Measurements from ENCODE around the gene RNF43.

Gene RNF43

DNA sequence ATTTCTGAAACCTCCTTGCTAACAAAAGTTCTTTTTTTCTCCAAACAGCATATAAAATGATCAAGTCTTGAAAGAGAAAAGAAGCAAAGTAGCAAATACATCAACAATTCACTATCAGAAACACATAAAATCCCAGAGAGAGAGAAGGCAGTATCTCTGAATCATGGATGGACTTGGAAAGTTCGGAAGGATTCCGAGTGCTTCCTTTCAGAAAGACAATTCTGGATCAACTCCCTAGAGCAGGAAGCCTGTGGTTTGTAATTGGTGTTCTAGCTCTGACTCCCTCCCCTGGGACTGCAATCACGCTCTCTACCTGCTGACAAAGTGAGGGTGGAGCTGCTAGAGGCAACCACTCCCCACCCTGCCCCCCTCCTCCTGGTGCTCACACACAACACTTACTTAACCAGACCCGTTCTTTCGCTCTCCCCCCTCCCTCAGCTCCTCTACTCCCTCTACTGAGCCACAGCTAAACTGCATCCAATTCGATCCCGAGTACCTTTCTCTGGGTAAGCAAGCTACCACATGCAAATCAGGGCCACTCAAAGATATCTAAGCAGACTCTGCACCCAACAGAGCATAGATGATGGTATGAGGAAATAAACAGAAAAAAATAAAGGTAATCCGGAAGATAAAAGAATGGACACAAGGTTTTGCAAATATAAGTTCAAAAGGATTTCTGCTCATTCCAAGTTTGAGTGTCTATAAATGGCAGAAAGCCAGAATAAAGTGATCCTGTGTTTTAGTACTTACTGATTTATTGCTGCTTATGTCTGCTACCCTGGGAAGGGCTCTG, at the start of gene RNF43:
Gene RNF43 (minus strand): TSS at position 235 of the 793 bp plus-strand sequence. CDS start 1,957 bp downstream, outside the sequence.
- DNase-seq: peak; percentile 98

DNA sequence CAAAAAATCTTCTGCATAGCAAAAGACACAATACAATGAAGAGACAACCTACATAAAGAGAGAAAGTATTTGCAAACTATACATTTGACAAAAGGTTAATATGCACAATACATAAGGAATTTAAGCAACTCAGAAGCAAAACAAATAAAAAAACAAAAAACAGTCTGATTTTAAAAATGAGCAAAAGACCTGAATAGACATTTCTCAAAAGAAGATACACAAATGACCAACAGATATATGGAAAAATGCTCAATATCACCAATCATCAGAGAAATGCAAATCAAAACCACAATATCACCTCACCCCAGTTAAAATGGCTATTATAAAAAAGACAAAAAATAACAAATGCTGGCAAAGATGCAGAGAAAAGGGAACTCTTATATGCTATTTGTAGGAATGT, 38.2 kb upstream of the RNF43 start:
- DNase-seq: no peak

GRCh38 chr17:58452738-58453137, 35.4 kb upstream of the RNF43 start:
- DNase-seq: no peak

GRCh38 chr17:58447039-58447975, 30.0 kb upstream of the RNF43 start:
- peak; percentile 68 for DNase-seq

GRCh38 chr17:58446086-58446485, 28.8 kb upstream of the RNF43 start:
- no peak for DNase-seq

- no peak for DNase-seq
These were observed 19.5 kb upstream of the RNF43 start for GRCh38 chr17:58436805-58437239.

DNA sequence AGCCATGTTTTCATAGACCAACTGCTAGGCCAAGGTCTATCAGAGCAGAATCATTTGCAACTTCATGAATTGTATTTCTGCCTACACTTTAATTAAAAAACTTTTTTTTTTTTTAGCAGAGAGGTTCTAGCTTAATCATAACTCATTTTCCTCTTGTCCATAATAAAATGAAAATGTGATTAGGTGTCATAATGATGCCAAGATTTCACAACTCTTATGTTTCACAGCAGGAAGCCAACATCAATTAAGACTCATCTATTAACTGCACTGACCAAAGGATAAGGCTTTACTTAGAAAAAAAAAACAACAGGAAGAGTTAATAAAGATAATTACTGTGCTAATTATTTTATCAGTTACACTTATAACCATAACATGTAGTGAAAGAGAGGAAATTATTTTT, 18.9 kb upstream of the RNF43 start:
- no peak for DNase-seq

DNA sequence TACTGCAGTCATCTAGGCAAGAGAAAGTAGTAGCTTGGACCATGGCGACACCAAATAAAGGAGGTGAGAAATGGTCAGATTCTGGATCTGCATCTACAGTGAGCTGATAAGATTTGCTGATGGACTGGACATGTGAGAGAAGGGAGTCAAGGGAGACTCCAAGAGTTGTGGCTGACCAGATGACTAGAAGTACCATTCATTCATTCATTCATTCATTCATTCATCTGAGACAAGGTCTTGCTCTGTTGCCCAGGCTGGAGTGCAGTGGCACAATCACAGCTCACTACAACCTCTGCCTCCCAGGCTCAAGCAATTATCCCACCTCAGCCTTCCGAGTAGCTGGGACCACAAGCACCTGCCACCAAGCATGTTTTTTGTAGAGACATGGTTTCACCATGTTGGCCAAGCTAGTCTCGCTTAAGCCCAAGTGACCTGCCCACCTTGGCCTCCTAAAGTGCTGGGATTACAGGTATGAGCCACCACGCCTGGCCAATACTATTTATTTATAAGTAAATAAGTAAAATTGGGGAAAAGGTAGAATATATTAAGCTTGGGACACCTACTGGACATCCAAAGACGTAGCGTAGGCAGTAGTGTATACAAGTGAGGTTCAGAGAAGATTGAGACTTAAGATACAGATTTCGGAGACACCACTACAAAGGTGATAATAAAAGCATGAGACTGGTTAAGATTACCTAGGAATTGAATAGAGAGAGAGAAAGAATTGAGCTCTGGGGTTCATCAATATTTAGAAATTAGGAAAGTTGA, 15.7 kb upstream of the RNF43 start:
- DNase-seq: no peak

DNA sequence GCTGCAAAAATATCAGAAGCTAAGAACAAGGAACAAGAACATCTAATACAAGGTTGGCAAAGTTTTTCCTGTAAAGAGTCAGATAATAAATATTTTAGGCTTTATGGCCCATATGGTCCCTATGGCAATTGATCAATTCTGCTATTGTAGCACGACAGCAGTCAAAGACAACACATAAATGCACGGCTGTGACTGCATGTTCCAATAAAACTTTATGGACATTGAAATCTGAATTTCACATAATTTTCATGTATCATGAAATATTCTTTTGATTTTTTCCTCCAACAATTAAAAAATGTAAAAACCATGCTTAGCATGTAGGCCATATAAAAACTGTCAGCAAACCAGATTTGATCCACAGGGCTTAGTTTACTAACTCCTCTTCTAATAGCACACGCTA, 10.5 kb upstream of the RNF43 start:
- no peak for DNase-seq

DNA sequence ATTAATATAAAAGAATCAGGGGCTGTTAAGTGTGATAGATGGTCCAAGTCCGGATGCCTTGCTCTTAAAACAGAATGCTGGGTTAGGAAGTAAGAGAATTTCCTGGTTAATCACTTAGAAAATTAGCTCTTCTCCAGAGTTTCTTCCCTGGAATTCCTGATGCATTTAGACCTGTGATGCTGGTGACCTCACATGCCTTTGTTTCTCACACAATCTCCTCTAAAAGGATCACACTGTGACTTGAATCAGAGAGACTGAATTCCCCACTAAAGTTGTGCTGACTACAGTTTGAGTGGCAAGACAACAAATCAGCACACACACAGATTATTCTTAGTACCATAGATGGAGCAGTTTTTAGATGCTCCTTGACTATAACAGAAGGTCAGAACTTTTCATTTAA, 4.4 kb upstream of the RNF43 start:
- no peak for DNase-seq

DNA sequence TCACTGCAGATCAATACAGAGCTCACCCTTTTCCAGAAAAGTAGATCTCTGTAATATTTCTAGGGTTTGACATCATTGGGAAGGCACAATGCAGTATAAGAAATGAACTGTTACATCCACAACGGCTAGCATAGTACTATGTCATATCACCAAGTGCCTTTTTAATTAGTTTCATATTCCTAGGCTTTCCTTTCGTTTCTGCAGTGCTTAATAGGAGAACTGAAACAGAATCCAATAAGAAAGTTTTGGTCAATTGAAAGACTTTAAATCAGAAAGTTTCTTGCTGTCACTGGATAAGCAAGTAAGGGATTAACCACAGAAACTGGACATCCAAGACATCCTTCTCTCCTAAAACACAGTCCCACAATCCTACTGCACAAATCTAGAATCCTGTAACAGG, 3.5 kb upstream of the RNF43 start:
- no peak for DNase-seq

DNA sequence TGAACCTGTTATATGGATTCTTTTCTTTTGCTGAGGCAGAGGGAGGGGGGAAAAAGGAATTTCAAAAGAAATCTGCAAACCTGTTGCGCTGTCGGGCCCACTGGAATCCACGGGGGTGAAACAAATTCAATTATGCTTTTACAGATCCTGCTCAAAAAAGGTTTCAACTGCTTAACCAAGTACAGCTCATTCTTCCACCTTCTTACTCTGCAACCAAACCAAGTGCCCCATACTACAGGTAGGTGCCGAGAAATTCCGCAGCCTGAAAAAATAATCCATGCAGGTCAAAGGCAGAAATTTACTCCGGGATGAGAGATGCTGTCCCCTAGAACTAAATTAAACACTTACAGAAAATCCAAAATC, 416 bp downstream of the RNF43 start:
- DNase-seq: no peak

DNA sequence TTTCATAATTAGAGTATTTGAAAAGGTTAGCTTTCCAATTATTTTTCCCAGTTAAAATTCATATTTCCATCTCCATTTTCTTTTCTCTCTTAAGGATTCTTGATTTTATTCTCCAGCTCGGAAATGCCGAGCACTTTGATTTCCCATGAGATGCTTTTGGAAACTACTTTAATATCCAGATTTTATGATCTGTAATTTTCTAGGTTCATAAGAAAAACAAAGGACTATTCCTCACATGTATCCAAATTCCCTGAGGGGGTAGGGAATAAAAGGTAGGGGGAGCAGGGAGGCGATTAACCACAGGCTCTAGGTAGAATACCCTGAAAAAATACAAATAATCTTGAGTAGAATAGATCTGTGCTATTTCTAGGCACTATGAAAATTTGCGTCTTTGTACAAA, 938 bp downstream of the RNF43 start:
- no peak for DNase-seq

GRCh38 chr17:58415371-58416055, 1.8 kb downstream of the RNF43 start:
- no peak for DNase-seq

DNA sequence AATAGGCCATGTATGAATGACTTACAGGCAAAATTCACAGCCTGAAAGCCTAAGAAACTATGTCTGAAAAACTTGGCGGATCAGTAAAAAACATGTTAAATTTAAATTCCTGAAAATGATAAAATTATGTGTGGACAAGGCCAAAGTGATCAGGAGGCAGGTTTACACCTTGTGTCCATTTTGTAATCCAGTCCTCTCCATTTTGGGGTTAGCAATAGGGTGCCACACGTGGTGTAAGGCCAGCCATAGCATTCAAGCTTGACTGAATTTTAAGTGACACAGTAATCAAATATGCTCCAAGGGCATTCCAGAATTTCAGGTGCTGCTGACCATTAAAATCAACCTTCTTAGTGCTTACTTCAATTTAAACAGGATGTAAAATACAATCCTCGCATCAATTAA, 2.7 kb downstream of the RNF43 start:
- DNase-seq: no peak

DNA sequence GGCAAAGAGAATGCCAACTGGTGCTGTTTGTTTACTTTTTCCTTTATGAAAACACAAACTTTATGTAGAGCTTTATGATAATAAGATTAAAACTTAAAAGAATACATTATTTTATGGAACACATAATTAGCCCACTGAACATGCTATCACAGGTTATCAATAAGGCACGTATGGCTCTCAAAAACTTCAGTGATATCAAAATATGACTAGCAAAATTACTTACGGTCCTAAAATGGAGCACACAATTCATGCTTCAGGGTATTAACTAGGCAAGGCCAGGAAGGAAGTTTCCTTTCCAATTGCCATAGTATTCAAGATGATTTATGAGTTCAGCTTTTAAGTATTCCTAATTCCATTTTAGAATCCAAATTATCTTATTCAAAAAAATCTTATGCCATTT, 3.6 kb downstream of the RNF43 start:
- DNase-seq: no peak

- no peak for DNase-seq
These were observed 4.3 kb downstream of the RNF43 start for GRCh38 chr17:58412961-58413586.

DNA sequence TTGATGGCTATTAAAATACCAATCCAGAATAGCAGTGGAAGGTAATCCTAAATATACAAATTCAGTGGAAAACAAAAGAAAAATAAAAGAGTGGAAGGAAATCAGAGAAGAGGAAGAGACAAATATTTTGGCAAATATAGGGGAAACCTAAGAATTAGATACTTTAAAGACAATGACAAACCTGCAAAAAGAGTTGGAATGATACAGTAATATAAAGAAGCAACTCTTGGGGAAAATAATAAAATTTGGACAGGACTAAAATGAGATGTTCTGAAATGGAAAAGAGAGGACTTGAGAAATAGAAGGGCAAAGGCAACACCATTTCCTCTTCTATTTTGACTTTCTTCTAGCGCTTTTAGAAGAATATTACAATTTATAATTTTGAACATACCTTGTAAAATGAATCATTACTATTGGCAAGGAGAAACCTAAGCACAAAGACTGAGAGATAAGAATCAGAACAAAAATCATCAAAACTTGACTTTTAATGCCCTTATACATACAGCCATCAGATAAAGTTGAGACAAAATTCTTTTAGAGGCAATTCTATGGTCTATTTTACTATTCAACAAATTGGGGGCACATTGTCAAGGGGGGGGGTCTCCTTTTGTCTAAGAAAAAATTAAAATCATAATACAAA, 5.2 kb downstream of the RNF43 start:
- no peak for DNase-seq

GRCh38 chr17:58411408-58411894, 5.9 kb downstream of the RNF43 start:
- no peak for DNase-seq

- DNase-seq: no peak
These were observed 6.5 kb downstream of the RNF43 start for GRCh38 chr17:58410714-58411407.

- no peak for DNase-seq
These were observed 7.9 kb downstream of the RNF43 start for GRCh38 chr17:58409432-58409831.
